MM.1S (cell line): Measurements from ENCODE around the gene TEX19.

Experiments used
- DNase-seq: peaks from one replicate; pipeline ENCODE4 v3.0.0-alpha.2; 2015
- H2AFZ ChIP-seq: fragments of 300-600 bp; sonication (generic); 2 replicates; pipeline ENCODE4 v1.6.0; 2016; ENCODE audit warnings: antibody characterized with exemption, low read length
- H3F3A ChIP-seq: fragments of 300-600 bp; sonication (generic); 2 replicates; pipeline ENCODE4 v1.6.1; 2016; ENCODE audit warnings: mild to moderate bottlenecking, antibody characterized with exemption, low read length, moderate library complexity, mixed read lengths; ENCODE audit not compliant: insufficient read depth
- H3K27ac ChIP-seq: fragments of 300-600 bp; sonication (generic); 2 replicates; pipeline ENCODE4 v1.5.1; 2016; ENCODE audit warnings: mild to moderate bottlenecking, low read length
- H3K27me3 ChIP-seq: fragments of 300-600 bp; sonication (generic); replicated peaks from 2 replicates; pipeline ENCODE4 v1.6.0; 2016; ENCODE audit warnings: low read length; ENCODE audit not compliant: insufficient read depth
- H3K36me3 ChIP-seq: fragments of 300-600 bp; sonication (generic); replicated peaks from 2 replicates; pipeline ENCODE4 v1.6.1; 2016; ENCODE audit warnings: mild to moderate bottlenecking, low read length, mixed read lengths; ENCODE audit not compliant: insufficient read depth
- H3K4me1 ChIP-seq: fragments of 300-600 bp; sonication (generic); 2 replicates; pipeline ENCODE4 v1.6.1; 2016; ENCODE audit warnings: low read length, mixed read lengths
- H3K4me2 ChIP-seq: fragments of 300-600 bp; sonication (generic); 2 replicates; pipeline ENCODE4 v1.6.0; 2016; ENCODE audit warnings: low read depth, low read length
- H3K4me3 ChIP-seq: fragments of 300-600 bp; sonication (generic); 2 replicates; pipeline ENCODE4 v1.5.1; 2016; ENCODE audit warnings: low read length, mixed read lengths
- H3K79me2 ChIP-seq: fragments of 300-600 bp; sonication (generic); 2 replicates; pipeline ENCODE4 v1.6.1; 2016; ENCODE audit warnings: mixed run types, low read length, mixed read lengths
- H3K9ac ChIP-seq: fragments of 300-600 bp; sonication (generic); 2 replicates; pipeline ENCODE4 v1.6.1; 2016; ENCODE audit warnings: low read length, mixed read lengths
- H3K9me2 ChIP-seq: fragments of 300-600 bp; sonication (generic); replicated peaks from 2 replicates; pipeline ENCODE4 v1.6.1; 2016; ENCODE audit warnings: mild to moderate bottlenecking, low read length, mixed read lengths; ENCODE audit not compliant: insufficient read depth
- H3K9me3 ChIP-seq: fragments of 300-600 bp; sonication (generic); replicated peaks from 2 replicates; pipeline ENCODE4 v1.6.1; 2016; ENCODE audit warnings: mild to moderate bottlenecking, low read length, mixed read lengths; ENCODE audit not compliant: insufficient read depth
- H4K20me1 ChIP-seq: fragments of 300-600 bp; sonication (generic); 2 replicates; pipeline ENCODE4 v1.6.1; 2016; ENCODE audit warnings: mild to moderate bottlenecking, low read length, moderate library complexity, mixed read lengths; ENCODE audit not compliant: insufficient read depth
- EZH2 ChIP-seq: fragments of 300-600 bp; sonication (generic); optimal IDR thresholded peaks from 2 replicates; pipeline ENCODE3; 2017; ENCODE audit warnings: low read depth, mild to moderate bottlenecking, antibody characterized with exemption, low read length, mixed read lengths
- EZH2phosphoT487 ChIP-seq: fragments of 300-600 bp; sonication (generic); IDR thresholded peaks from 2 replicates; pipeline ENCODE4 v1.6.1; 2018; ENCODE audit warnings: antibody characterized with exemption, low read length
- TF ChIP-seq, protein P1 (sequence below): fragments of 300-600 bp; sonication (generic); IDR thresholded peaks from 2 replicates; pipeline ENCODE4 v1.5.1; 2016; ENCODE audit warnings: antibody characterized with exemption, low read length, mixed read lengths

Gene TEX19

DNA sequence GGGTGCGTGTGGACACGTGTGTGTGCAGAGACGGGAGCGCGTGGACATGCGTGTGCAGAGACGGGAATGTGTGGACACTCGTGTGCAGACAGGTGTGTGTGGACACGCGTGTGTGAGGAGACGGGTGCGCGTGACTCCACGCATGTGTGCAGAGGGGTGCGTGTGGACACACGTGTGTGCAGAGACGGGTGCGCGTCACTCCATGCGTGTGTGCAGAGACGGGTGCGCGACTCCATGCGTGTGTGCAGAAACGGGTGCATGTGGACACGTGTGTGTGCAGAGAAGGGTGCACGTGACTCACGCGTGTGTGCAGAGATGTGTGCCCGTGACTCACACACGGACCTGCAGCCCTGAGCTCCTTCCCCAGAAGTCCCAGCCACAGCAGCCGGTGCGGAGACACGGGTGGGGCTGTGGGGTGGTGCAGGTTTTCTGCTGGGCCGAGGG, 39.4 kb upstream of the TEX19 start:
- H3K27me3 ChIP-seq: peaks cover 16% of the 10 kb centered on the region
- H3K27ac ChIP-seq: no peak overlapping the region
- no peak for DNase-seq
- no peak overlapping the region for H3K4me3 ChIP-seq
- H3K9me2 ChIP-seq: no peaks in the 10 kb centered on the region
- no peak for TF ChIP-seq EZH2
- no peak for TF ChIP-seq EZH2phosphoT487
- TF ChIP-seq, protein P1, sequence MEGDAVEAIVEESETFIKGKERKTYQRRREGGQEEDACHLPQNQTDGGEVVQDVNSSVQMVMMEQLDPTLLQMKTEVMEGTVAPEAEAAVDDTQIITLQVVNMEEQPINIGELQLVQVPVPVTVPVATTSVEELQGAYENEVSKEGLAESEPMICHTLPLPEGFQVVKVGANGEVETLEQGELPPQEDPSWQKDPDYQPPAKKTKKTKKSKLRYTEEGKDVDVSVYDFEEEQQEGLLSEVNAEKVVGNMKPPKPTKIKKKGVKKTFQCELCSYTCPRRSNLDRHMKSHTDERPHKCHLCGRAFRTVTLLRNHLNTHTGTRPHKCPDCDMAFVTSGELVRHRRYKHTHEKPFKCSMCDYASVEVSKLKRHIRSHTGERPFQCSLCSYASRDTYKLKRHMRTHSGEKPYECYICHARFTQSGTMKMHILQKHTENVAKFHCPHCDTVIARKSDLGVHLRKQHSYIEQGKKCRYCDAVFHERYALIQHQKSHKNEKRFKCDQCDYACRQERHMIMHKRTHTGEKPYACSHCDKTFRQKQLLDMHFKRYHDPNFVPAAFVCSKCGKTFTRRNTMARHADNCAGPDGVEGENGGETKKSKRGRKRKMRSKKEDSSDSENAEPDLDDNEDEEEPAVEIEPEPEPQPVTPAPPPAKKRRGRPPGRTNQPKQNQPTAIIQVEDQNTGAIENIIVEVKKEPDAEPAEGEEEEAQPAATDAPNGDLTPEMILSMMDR: no peak
- no peak overlapping the region for H3K9ac ChIP-seq
- H2AFZ ChIP-seq: no peak overlapping the region
- H3K4me2 ChIP-seq: no peak overlapping the region
- peaks cover 2% of the 10 kb centered on the region; the same call in 1 of the 2 replicates for H3F3A ChIP-seq
- H3K4me1 ChIP-seq: peaks cover 8% of the 10 kb centered on the region
- H3K36me3 ChIP-seq: no peaks in the 10 kb centered on the region
- no peaks in the 10 kb centered on the region for H3K9me3 ChIP-seq
- H4K20me1 ChIP-seq: no peaks in the 10 kb centered on the region
- H3K79me2 ChIP-seq: no peaks in the 10 kb centered on the region

DNA sequence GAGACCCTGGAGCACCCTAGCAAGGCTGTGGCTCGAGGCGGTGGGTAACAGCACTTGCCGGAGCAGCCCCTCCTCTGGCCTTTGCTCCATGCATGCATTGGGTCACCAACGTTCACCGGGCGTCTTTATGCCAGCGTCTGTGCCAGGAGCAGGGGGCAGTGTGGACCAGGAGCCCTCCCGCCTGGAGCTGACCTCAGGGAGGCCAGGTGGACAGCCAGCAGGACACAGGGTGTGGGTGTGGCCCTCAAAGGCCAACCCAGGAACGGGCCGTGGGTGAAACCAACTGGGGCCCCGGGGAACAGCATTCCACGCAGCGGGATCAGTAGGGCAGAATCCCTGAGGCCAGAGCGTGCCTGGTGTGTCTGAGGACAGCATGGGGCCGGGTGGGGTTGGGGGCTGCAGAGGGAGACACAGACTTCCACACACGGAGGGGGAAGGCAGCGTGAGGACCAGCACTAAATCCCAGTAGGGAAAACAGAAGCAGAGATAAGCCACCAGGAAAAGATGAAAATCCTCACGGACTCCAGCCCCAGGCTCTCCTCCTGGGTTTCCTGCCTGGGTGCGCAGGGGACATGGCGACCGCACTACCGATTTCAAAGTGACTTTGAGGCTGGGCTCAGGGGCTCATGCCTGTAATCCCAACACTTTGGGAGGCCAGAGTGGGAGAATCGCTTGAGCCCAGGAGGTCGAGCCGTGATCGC, 38.8 kb upstream of the TEX19 start:
- Histone ChIP-seq H3K9me2 (no peaks in the 10 kb centered on the region), H3K9me3 (no peaks in the 10 kb centered on the region), H3F3A (peaks cover 2% of the 10 kb centered on the region; the same call in 1 of the 2 replicates), H3K27me3 (peaks cover 16% of the 10 kb centered on the region), H3K36me3 (no peaks in the 10 kb centered on the region), H3K79me2 (no peaks in the 10 kb centered on the region), H4K20me1 (no peaks in the 10 kb centered on the region), H3K4me2 (no peak overlapping the region), H3K27ac (no peak overlapping the region), H3K9ac (no peak overlapping the region), H3K4me3 (no peak overlapping the region), H2AFZ (no peak overlapping the region), H3K4me1 (peaks cover 8% of the 10 kb centered on the region)
- no peak for TF ChIP-seq EZH2phosphoT487
- no peak for TF ChIP-seq EZH2
- TF ChIP-seq, protein P1: no peak
- DNase-seq: no peak

DNA sequence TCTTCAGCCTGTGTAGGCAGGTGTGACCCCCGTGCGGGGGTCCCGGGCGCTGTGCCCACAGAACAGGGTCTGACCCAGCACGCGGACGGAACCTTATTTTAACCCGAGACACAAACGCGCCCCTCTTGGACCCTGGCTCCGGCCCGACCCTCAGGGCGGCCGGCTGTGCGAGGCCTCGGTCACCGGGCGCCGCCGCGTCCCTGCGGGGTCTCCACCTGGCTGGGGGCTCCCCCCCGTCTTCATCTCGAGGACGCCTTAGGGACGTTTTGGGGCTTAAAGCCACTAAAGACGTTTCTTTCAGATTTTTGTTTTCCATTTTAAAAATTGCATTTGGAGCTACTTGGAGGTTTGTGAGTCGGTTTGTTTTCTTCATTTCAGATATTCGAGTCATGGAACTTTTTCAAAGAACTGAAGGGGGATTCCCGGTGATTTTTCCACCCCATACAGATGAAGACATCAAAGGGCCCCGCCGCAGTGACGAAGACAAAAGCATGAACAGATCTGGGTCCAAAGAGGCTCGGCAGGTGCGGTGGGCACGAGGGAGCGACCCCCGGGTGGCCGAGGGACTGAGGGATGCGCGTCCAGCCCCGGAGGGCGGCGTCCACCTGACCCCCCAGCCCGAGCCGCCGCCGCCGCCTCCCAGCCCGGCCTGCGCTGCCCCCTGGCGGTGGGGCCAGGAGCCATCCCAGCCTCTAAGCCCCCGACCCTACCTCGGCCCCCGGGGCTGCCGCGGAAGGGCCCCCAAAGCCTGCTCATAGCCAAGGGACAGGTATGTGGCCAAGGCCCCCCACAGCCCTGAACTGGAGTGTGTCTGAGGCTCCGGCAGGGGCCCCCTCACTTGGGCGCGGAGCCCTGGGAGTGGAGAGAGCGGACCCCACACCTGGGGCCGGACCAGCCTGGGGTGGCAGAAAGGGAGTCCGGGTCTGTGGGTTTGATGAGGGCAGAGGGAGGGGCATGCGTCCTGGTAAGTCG, 37.8 kb upstream of the TEX19 start:
- no peak overlapping the region for H3K4me2 ChIP-seq
- DNase-seq: no peak
- H3K36me3 ChIP-seq: no peaks in the 10 kb centered on the region
- no peak overlapping the region for H3K9ac ChIP-seq
- H3K79me2 ChIP-seq: no peaks in the 10 kb centered on the region
- H3K27me3 ChIP-seq: peaks cover 7% of the 10 kb centered on the region
- peaks cover 2% of the 10 kb centered on the region; the same call in 1 of the 2 replicates for H3F3A ChIP-seq
- no peak overlapping the region for H3K4me3 ChIP-seq
- H3K9me2 ChIP-seq: no peaks in the 10 kb centered on the region
- no peaks in the 10 kb centered on the region for H3K4me1 ChIP-seq
- no peaks in the 10 kb centered on the region for H3K9me3 ChIP-seq
- H4K20me1 ChIP-seq: no peaks in the 10 kb centered on the region
- no peak for TF ChIP-seq EZH2
- TF ChIP-seq, protein P1: peak; percentile 68
- no peak overlapping the region for H3K27ac ChIP-seq
- H2AFZ ChIP-seq: no peak overlapping the region
